HepG2 (cell line): ENCODE data around the gene CEACAM18. TPM values are rescaled to one million over a fixed set of nuclear protein-coding genes. Genes with fewer than 3 reads are reported as not detected.

Experiments
- ATF6 ChIP-seq: sonication (generic); formaldehyde crosslinking; conservative IDR thresholded peaks from 2 replicates; pipeline ENCODE4 v1.4.0; 2020; ENCODE audit warnings: missing genetic modification reagents
- DNMT3B ChIP-seq: conservative IDR thresholded peaks from 2 replicates; pipeline ENCODE4 v1.6.1; 2016; ENCODE audit warnings: missing biosample characterization, control low read depth
- EHMT2 ChIP-seq: fragments of 200-600 bp; sonication (generic); IDR thresholded peaks from 2 replicates; pipeline ENCODE4 v1.7.0; 2017; ENCODE audit warnings: antibody characterized with exemption, low read depth, low read length, borderline replicate concordance
- ERF ChIP-seq: IDR thresholded peaks from 2 replicates; pipeline ENCODE4 v1.6.1; 2018; ENCODE audit warnings: missing biosample characterization, missing genetic modification reagents
- GTF2F1 ChIP-seq: fragments of 150-350 bp; IDR thresholded peaks from 2 replicates; pipeline ENCODE4 v1.6.1; 2014; ENCODE audit warnings: low read length
- HDAC2 ChIP-seq: sonication (generic); formaldehyde crosslinking; IDR thresholded peaks from 2 replicates; pipeline ENCODE4 v1.4.0; 2020; ENCODE audit warnings: missing genetic modification reagents
- HES4 ChIP-seq: sonication (generic); formaldehyde crosslinking; IDR thresholded peaks from 2 replicates; pipeline ENCODE4 v1.9.0; 2021; ENCODE audit warnings: mild to moderate bottlenecking, missing genetic modification reagents, borderline replicate concordance
- KDM2A ChIP-seq: sonication (generic); formaldehyde crosslinking; IDR thresholded peaks from 2 replicates; pipeline ENCODE4 v1.4.0; 2020; ENCODE audit warnings: low read depth, missing genetic modification reagents, borderline replicate concordance
- KLF16 ChIP-seq, 2 experiments: sonication (generic) in 1 of 2; formaldehyde crosslinking in 1 of 2; IDR thresholded peaks; 2 replicates each; pipeline versions ENCODE4 v1.6.1 to v1.8.0; 2016 to 2023; ENCODE audit warnings: missing genetic modification reagents in 2 of 2, missing compliant biosample characterization in 1 of 2
- MIER2 ChIP-seq: IDR thresholded peaks from 2 replicates; pipeline ENCODE4 v1.6.1; 2016; ENCODE audit warnings: missing biosample characterization, missing genetic modification reagents
- NR1H2 ChIP-seq: sonication (generic); formaldehyde crosslinking; IDR thresholded peaks from 2 replicates; pipeline ENCODE4 v1.8.1; 2022; ENCODE audit warnings: low read depth, missing genetic modification reagents, borderline replicate concordance
- SALL1 ChIP-seq: sonication (generic); formaldehyde crosslinking; IDR thresholded peaks from 2 replicates; pipeline ENCODE4 v1.8.0; 2022; ENCODE audit warnings: mild to moderate bottlenecking, missing genetic modification reagents
- SMYD3 ChIP-seq: sonication (generic); formaldehyde crosslinking; IDR thresholded peaks from 2 replicates; pipeline ENCODE4 v1.8.1; 2023; ENCODE audit warnings: mild to moderate bottlenecking, missing genetic modification reagents
- SRY ChIP-seq: sonication (generic); formaldehyde crosslinking; IDR thresholded peaks from 2 replicates; pipeline ENCODE4 v1.8.0; 2022; ENCODE audit warnings: mild to moderate bottlenecking, missing genetic modification reagents
- ZNF12 ChIP-seq: sonication (generic); formaldehyde crosslinking; IDR thresholded peaks from 2 replicates; pipeline ENCODE4 v1.5.0; 2020; ENCODE audit warnings: missing genetic modification reagents
- ZNF160 ChIP-seq: sonication (generic); formaldehyde crosslinking; IDR thresholded peaks from 2 replicates; pipeline ENCODE4 v1.8.0; 2022; ENCODE audit warnings: mild to moderate bottlenecking, inconsistent platforms, missing genetic modification reagents
- ZNF263 ChIP-seq: sonication (generic); formaldehyde crosslinking; IDR thresholded peaks from 2 replicates; pipeline ENCODE4 v1.4.0; 2020; ENCODE audit warnings: missing genetic modification reagents
- ZNF335 ChIP-seq: sonication (generic); formaldehyde crosslinking; IDR thresholded peaks from 2 replicates; pipeline ENCODE4 v1.4.0; 2020; ENCODE audit warnings: missing genetic modification reagents
- ZNF510 ChIP-seq: sonication (generic); formaldehyde crosslinking; IDR thresholded peaks from 2 replicates; pipeline ENCODE4 v1.4.0; 2020; ENCODE audit warnings: low read depth, mild to moderate bottlenecking, missing genetic modification reagents
- ZNF746 ChIP-seq: sonication (generic); formaldehyde crosslinking; IDR thresholded peaks from 2 replicates; pipeline ENCODE4 v1.8.0; 2022; ENCODE audit warnings: mild to moderate bottlenecking, missing genetic modification reagents
- ZNF776 ChIP-seq: sonication (generic); formaldehyde crosslinking; IDR thresholded peaks from 2 replicates; pipeline ENCODE4 v1.4.0; 2020; ENCODE audit warnings: mild to moderate bottlenecking, missing genetic modification reagents
- ZNF792 ChIP-seq: IDR thresholded peaks from 2 replicates; pipeline ENCODE4 v1.6.1; 2016
- ZSCAN9 ChIP-seq: IDR thresholded peaks from 2 replicates; pipeline ENCODE4 v1.6.1; 2016; ENCODE audit warnings: borderline replicate concordance
- polyA plus RNA-seq, 8 experiments: library from polyadenylated mRNA; depleted of rRNA in 3 of 8; stranded (reverse) in 7 of 8; unstranded in 1 of 8; fragments of >200 nt; fragmentation: Illumina TruSeq in 4 of 8; extraction: Trizol in 4 of 8; gene quantifications; 2 replicates each; pipeline versions ENCODE4 v1.2.1 to v1.2.3, GENCODE V29; 2011 to 2016; ENCODE audit warnings: low read depth in 4 of 8, missing spikeins in 1 of 8, mixed read lengths in 1 of 8; ENCODE audit not compliant: insufficient read depth in 1 of 8
- total RNA-seq, 5 experiments: library from RNA; depleted of rRNA; stranded (reverse); fragments of >200 nt; fragmentation: Illumina TruSeq; extraction: Trizol; gene quantifications; 2 replicates each; pipeline ENCODE4 v1.2.3, GENCODE V29; 2016; ENCODE audit warnings: low read depth in 1 of 5
- TF ChIP-seq, protein P1 (sequence below): IDR thresholded peaks from 2 replicates; pipeline ENCODE4 v1.6.1; 2016
- TF ChIP-seq, protein P2 (sequence below): sonication (generic); formaldehyde crosslinking; IDR thresholded peaks from 2 replicates; pipeline ENCODE4 v1.4.0; 2020; ENCODE audit warnings: missing genetic modification reagents, borderline replicate concordance

The CEACAM18 gene
- total and polyA plus RNA-seq, 2 of the 13 experiments (the other 11 are each of a cell fraction or from before 2014, with no cell fraction given): not detected

GRCh38 chr19:51480590-51480989 is 2.3 kb downstream of the CEACAM18 start (continued):
- TF ChIP-seq, protein P1, sequence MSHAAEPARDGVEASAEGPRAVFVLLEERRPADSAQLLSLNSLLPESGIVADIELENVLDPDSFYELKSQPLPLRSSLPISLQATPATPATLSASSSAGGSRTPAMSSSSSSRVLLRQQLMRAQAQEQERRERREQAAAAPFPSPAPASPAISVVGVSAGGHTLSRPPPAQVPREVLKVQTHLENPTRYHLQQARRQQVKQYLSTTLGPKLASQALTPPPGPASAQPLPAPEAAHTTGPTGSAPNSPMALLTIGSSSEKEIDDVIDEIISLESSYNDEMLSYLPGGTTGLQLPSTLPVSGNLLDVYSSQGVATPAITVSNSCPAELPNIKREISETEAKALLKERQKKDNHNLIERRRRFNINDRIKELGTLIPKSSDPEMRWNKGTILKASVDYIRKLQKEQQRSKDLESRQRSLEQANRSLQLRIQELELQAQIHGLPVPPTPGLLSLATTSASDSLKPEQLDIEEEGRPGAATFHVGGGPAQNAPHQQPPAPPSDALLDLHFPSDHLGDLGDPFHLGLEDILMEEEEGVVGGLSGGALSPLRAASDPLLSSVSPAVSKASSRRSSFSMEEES (CRISPR knock-in tag): peak; percentile 64; the same call in 1 of the 2 replicates
- TF ChIP-seq KLF16 (CRISPR knock-in tag; IDR thresholded peaks at IDR 0.05) (peak in 1 of 2 experiments; percentile 78; a peak in 2 of 4 replicates), HES4 (CRISPR knock-in tag) (0 out of 2 replicates have a peak, but pooled peaks have one; percentile 33), ZNF160 (CRISPR knock-in tag) (no peak), SMYD3 (CRISPR knock-in tag) (no peak), ATF6 (CRISPR knock-in tag) (0 out of 2 replicates have a peak, but pooled peaks have one; percentile 59), KDM2A (no peak), ZNF776 (no peak), NR1H2 (no peak), HDAC2 (peak; percentile 25; the same call in 1 of the 2 replicates), ERF (CRISPR knock-in tag) (0 out of 2 replicates have a peak, but pooled peaks have one; percentile 41), ZNF263 (CRISPR knock-in tag) (no peak; the same call in 1 of the 2 replicates), EHMT2 (peak; percentile 92; the same call in 1 of the 2 replicates), SALL1 (CRISPR knock-in tag) (peak; percentile 63), GTF2F1 (no peak), ZNF792 (CRISPR knock-in tag) (peak; percentile 62; the same call in 1 of the 2 replicates), DNMT3B (CRISPR knock-in tag) (0 out of 2 replicates have a peak, but pooled peaks have one; percentile 76), ZSCAN9 (CRISPR knock-in tag) (peak; percentile 81; the same call in 1 of the 2 replicates), ZNF12 (CRISPR knock-in tag) (peak; percentile 46; the same call in 1 of the 2 replicates), ZNF510 (CRISPR knock-in tag) (no peak), SRY (peak; percentile 53; the same call in 1 of the 2 replicates), ZNF335 (peak; percentile 87), ZNF746 (CRISPR knock-in tag) (no peak), MIER2 (CRISPR knock-in tag) (peak; percentile 97)
- TF ChIP-seq, protein P2, sequence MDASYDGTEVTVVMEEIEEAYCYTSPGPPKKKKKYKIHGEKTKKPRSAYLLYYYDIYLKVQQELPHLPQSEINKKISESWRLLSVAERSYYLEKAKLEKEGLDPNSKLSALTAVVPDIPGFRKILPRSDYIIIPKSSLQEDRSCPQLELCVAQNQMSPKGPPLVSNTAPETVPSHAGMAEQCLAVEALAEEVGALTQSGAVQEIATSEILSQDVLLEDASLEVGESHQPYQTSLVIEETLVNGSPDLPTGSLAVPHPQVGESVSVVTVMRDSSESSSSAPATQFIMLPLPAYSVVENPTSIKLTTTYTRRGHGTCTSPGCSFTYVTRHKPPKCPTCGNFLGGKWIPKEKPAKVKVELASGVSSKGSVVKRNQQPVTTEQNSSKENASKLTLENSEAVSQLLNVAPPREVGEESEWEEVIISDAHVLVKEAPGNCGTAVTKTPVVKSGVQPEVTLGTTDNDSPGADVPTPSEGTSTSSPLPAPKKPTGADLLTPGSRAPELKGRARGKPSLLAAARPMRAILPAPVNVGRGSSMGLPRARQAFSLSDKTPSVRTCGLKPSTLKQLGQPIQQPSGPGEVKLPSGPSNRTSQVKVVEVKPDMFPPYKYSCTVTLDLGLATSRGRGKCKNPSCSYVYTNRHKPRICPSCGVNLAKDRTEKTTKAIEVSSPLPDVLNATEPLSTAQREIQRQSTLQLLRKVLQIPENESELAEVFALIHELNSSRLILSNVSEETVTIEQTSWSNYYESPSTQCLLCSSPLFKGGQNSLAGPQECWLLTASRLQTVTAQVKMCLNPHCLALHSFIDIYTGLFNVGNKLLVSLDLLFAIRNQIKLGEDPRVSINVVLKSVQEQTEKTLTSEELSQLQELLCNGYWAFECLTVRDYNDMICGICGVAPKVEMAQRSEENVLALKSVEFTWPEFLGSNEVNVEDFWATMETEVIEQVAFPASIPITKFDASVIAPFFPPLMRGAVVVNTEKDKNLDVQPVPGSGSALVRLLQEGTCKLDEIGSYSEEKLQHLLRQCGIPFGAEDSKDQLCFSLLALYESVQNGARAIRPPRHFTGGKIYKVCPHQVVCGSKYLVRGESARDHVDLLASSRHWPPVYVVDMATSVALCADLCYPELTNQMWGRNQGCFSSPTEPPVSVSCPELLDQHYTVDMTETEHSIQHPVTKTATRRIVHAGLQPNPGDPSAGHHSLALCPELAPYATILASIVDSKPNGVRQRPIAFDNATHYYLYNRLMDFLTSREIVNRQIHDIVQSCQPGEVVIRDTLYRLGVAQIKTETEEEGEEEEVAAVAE: 0 out of 2 replicates have a peak, but pooled peaks have one; percentile 24
